Esophagus (tissue), 2 donors: Measurements from ENCODE around the gene CD302. TPM values are rescaled to one million over a fixed set of nuclear protein-coding genes. Genes with fewer than 3 reads are reported as not detected.
"Not testable (repeated sequence)": the region's sequence is repeated elsewhere in the genome, so short reads cannot be mapped to it uniquely, and the experiment has no call there.

Experiments used
- H3K27ac ChIP-seq, 2 donors: one replicate each; pipeline ENCODE4 v1.5.1; 2013; ENCODE audit warnings: low read depth in 2 of 2, mild to moderate bottlenecking in 2 of 2, inconsistent platforms in 1 of 2, low read length in 1 of 2, moderate library complexity in 1 of 2
- H3K27me3 ChIP-seq, 2 donors: one replicate each; pipeline ENCODE4 v1.6.1; 2013; ENCODE audit warnings: low read length in 2 of 2, control low read depth in 1 of 2, mild to moderate bottlenecking in 1 of 2; ENCODE audit not compliant: insufficient read depth in 2 of 2, control insufficient read depth in 1 of 2
- H3K36me3 ChIP-seq, 2 donors: one replicate each; pipeline ENCODE4 v1.6.1; 2013; ENCODE audit warnings: low read length in 1 of 2; ENCODE audit not compliant: control insufficient read depth in 2 of 2, insufficient read depth in 2 of 2
- H3K4me1 ChIP-seq, 2 donors: one replicate each; pipeline ENCODE4 v1.6.1; 2013; ENCODE audit warnings: low read length in 1 of 2; ENCODE audit not compliant: control insufficient read depth in 2 of 2, insufficient read depth in 2 of 2
- H3K4me3 ChIP-seq, 2 donors: one replicate each; pipeline ENCODE4 v1.5.1; 2013; ENCODE audit warnings: low read length in 2 of 2, mild to moderate bottlenecking in 2 of 2, low read depth in 1 of 2, moderate library complexity in 1 of 2
- H3K9me3 ChIP-seq, 2 donors: one replicate each; pipeline ENCODE4 v1.6.1; 2013; ENCODE audit warnings: mild to moderate bottlenecking in 2 of 2, low read depth in 1 of 2, low read length in 1 of 2, moderate library complexity in 1 of 2; ENCODE audit not compliant: control insufficient read depth in 2 of 2, insufficient read depth in 1 of 2
- WGBS, 2 donors: extraction: QIAGEN DNeasy Blood & Tissue Kit; methylation state at CpG; one replicate each; pipeline ENCODE4 v1.1.7; 2013; 5-methylcytosine and 5-hydroxymethylcytosine counted together
- polyA plus RNA-seq, 2 donors: library from polyadenylated mRNA; stranded (reverse); fragments of 200-250 nt; gene quantifications; one replicate each; pipeline ENCODE4 v1.2.3, GENCODE V29; 2013
- donor health status: healthy with polysubstance abuse.
- donor health status: Bipolar disorder and iron deficiency.

The CD302 gene
- polyA plus RNA-seq, 2 donors = 2.4 to 3.8 TPM

GRCh38 chr2:159797225-159797542 lies 824 bp downstream of the CD302 start:
- peaks cover 0 to 7% of the 10 kb centered on the region in 2 donors for H3K4me1 ChIP-seq
- peak overlapping the region in 1 of 2 donors; percentile 50 for H3K4me3 ChIP-seq
- H3K27ac ChIP-seq = peak overlapping the region in 1 of 2 donors; percentile 85
- H3K27me3 ChIP-seq = no peaks in the 10 kb centered on the region
- no peaks in the 10 kb centered on the region for H3K36me3 ChIP-seq
- WGBS, 2 donors = 7 to 9% methylated on average over 4 of the region's 4 CpGs
- H3K9me3 ChIP-seq = no peaks in the 10 kb centered on the region

- Histone ChIP-seq H3K27me3 (no peaks in the 10 kb centered on the region), H3K36me3 (no peaks in the 10 kb centered on the region), H3K4me3 (no peak overlapping the region), H3K27ac (no peak overlapping the region), H3K9me3 (no peaks in the 10 kb centered on the region), H3K4me1 (peaks cover 0 to 7% of the 10 kb centered on the region in 2 donors)
- 70 to 72% methylated on average over 7 of the region's 7 CpGs for WGBS, 2 donors
Observed at GRCh38 chr2:159795841-159796690, 1.9 kb downstream of the CD302 start.

- Histone ChIP-seq H3K4me1 (peaks cover 0 to 7% of the 10 kb centered on the region in 2 donors), H3K4me3 (no peak overlapping the region), H3K9me3 (no peaks in the 10 kb centered on the region), H3K36me3 (no peaks in the 10 kb centered on the region), H3K27me3 (no peaks in the 10 kb centered on the region), H3K27ac (no peak overlapping the region)
- 84 to 90% methylated on average over 1 of the region's 1 CpG for WGBS, 2 donors
Observed at GRCh38 chr2:159793326-159793725, 4.7 kb downstream of the CD302 start.

GRCh38 chr2:159792599-159792998 lies 5.4 kb downstream of the CD302 start:
- 92 to 96% methylated on average over 4 of the region's 4 CpGs for WGBS, 2 donors
- no peak overlapping the region for H3K27ac ChIP-seq
- no peak overlapping the region for H3K4me3 ChIP-seq
- no peaks in the 10 kb centered on the region for H3K36me3 ChIP-seq
- H3K4me1 ChIP-seq = peaks cover 0 to 5% of the 10 kb centered on the region in 2 donors
- H3K9me3 ChIP-seq = no peaks in the 10 kb centered on the region
- no peaks in the 10 kb centered on the region for H3K27me3 ChIP-seq

GRCh38 chr2:159792036-159792435 lies 6.0 kb downstream of the CD302 start:
- 79 to 83% methylated on average over 1 of the region's 1 CpG for WGBS, 2 donors
- H3K27ac ChIP-seq = no peak overlapping the region
- H3K36me3 ChIP-seq = no peaks in the 10 kb centered on the region
- no peaks in the 10 kb centered on the region for H3K27me3 ChIP-seq
- no peak overlapping the region for H3K4me3 ChIP-seq
- H3K4me1 ChIP-seq = peaks cover 0 to 3% of the 10 kb centered on the region in 2 donors
- no peaks in the 10 kb centered on the region for H3K9me3 ChIP-seq

GRCh38 chr2:159790323-159790722 lies 7.7 kb downstream of the CD302 start:
- Histone ChIP-seq H3K36me3 (no peaks in the 10 kb centered on the region), H3K27me3 (no peaks in the 10 kb centered on the region), H3K4me3 (no peak overlapping the region), H3K27ac (no peak overlapping the region), H3K9me3 (no peaks in the 10 kb centered on the region), H3K4me1 (no peaks in the 10 kb centered on the region)
- WGBS, 2 donors = 46 to 59% methylated on average over 1 of the region's 1 CpG

- Histone ChIP-seq H3K9me3 (no peaks in the 10 kb centered on the region), H3K4me3 (no peak overlapping the region), H3K27ac (no peak overlapping the region), H3K27me3 (no peaks in the 10 kb centered on the region), H3K4me1 (no peaks in the 10 kb centered on the region), H3K36me3 (no peaks in the 10 kb centered on the region)
- 65 to 67% methylated on average over 3 of the region's 3 CpGs for WGBS, 2 donors
Observed at GRCh38 chr2:159788253-159788652, 9.8 kb downstream of the CD302 start.

- WGBS, 2 donors = 81 to 83% methylated on average over 6 of the region's 6 CpGs
- not testable (repeated sequence) for H3K27me3 ChIP-seq, H3K4me1 ChIP-seq, H3K36me3 ChIP-seq, H3K27ac ChIP-seq, H3K4me3 ChIP-seq, H3K9me3 ChIP-seq
Observed at GRCh38 chr2:159787647-159788046, 10.4 kb downstream of the CD302 start.

- Histone ChIP-seq H3K4me3 (no peak overlapping the region), H3K27ac (no peak overlapping the region), H3K4me1 (no peaks in the 10 kb centered on the region), H3K36me3 (no peaks in the 10 kb centered on the region), H3K27me3 (no peaks in the 10 kb centered on the region), H3K9me3 (no peaks in the 10 kb centered on the region)
- 83 to 86% methylated on average over 2 of the region's 2 CpGs for WGBS, 2 donors
Observed at GRCh38 chr2:159786938-159787337, 11.1 kb downstream of the CD302 start.

GRCh38 chr2:159785195-159785594 lies 12.8 kb downstream of the CD302 start:
- no peak overlapping the region for H3K27ac ChIP-seq
- H3K27me3 ChIP-seq = no peaks in the 10 kb centered on the region
- no peaks in the 10 kb centered on the region for H3K4me1 ChIP-seq
- no peak overlapping the region for H3K4me3 ChIP-seq
- no peaks in the 10 kb centered on the region for H3K36me3 ChIP-seq
- WGBS, 2 donors = 89 to 91% methylated on average over 3 of the region's 3 CpGs
- no peaks in the 10 kb centered on the region for H3K9me3 ChIP-seq
